ENCODE measurements around the gene ACOT8. TPM values are rescaled to one million over a fixed set of nuclear protein-coding genes. Genes with fewer than 3 reads are reported as not detected.

The ACOT8 gene
- total and polyA plus RNA-seq, 7 donors: 20.2 to 32.9 (median 29.3) TPM

GRCh38 chr20:45845452-45845851 lies 11.7 kb downstream of the ACOT8 start:
- TF ChIP-seq CTCF (IDR thresholded peaks at IDR 0.05): no peak
- peak overlapping the region; percentile 50 for H3K27ac ChIP-seq
- H3K27me3 ChIP-seq (ENCODE audit: insufficient read depth in 3 of 3, low read length in 2 of 3): no peaks in the 10 kb centered on the region
- DNase-seq (no peak), ATAC-seq (no peak)
- intact Hi-C loops (cut with DNase I): no loop called here
- no peaks in the 10 kb centered on the region for H3K9me3 ChIP-seq
- H3K36me3 ChIP-seq (ENCODE audit: insufficient read depth in 1 of 2, low read depth in 1 of 2): peaks cover 0 to 91% of the 10 kb centered on the region in 2 donors
- peaks cover 33% of the 10 kb centered on the region for H3K4me1 ChIP-seq
- H3K4me3 ChIP-seq: no peak overlapping the region

- no peaks in the 10 kb centered on the region for H3K27me3 ChIP-seq (ENCODE audit: insufficient read depth in 3 of 3, low read length in 2 of 3)
- H3K27ac ChIP-seq: peak overlapping the region; percentile 67
- no peak overlapping the region for H3K4me3 ChIP-seq
- DNase-seq (no peak), ATAC-seq (no peak)
- 87 to 92% (median 87%) methylated on average over 14 of the region's 14 CpGs for WGBS, 3 donors
- H3K4me1 ChIP-seq: peaks cover 33% of the 10 kb centered on the region
- no peak for TF ChIP-seq CTCF (IDR thresholded peaks at IDR 0.05)
- H3K36me3 ChIP-seq (ENCODE audit: insufficient read depth in 1 of 2, low read depth in 1 of 2): peaks cover 0 to 95% of the 10 kb centered on the region in 2 donors
- no peaks in the 10 kb centered on the region for H3K9me3 ChIP-seq
- intact Hi-C loops (cut with DNase I): loop anchor here in 1 of 2 donors (5.0 kb wide), 1 partner anchor 34 kb away; no protein-coding TSS in a partner anchor
These were observed 13.7 kb downstream of the ACOT8 start for GRCh38 chr20:45843506-45843905.

- peaks cover 0 to 96% of the 10 kb centered on the region in 2 donors for H3K36me3 ChIP-seq (ENCODE audit: insufficient read depth in 1 of 2, low read depth in 1 of 2)
- DNase-seq (no peak), ATAC-seq (peak; percentile 19 to 60 (median 42))
- H3K27me3 ChIP-seq (ENCODE audit: insufficient read depth in 3 of 3, low read length in 2 of 3): no peaks in the 10 kb centered on the region
- WGBS, 3 donors: 20 to 59% (median 30%) methylated on average over 5 of the region's 5 CpGs
- peak overlapping the region; percentile 67 for H3K27ac ChIP-seq
- intact Hi-C loops (cut with DNase I): loop anchor here in 1 of 2 donors (5.0 kb wide), 1 partner anchor 35 kb away; no protein-coding TSS in a partner anchor
- H3K4me3 ChIP-seq: no peak overlapping the region
- TF ChIP-seq CTCF (IDR thresholded peaks at IDR 0.05): no peak
- no peaks in the 10 kb centered on the region for H3K9me3 ChIP-seq
- peaks cover 36% of the 10 kb centered on the region for H3K4me1 ChIP-seq
These were observed 14.9 kb downstream of the ACOT8 start for GRCh38 chr20:45842169-45842812.

- H3K4me3 ChIP-seq: no peak overlapping the region
- no peaks in the 10 kb centered on the region for H3K27me3 ChIP-seq (ENCODE audit: insufficient read depth in 3 of 3, low read length in 2 of 3)
- H3K4me1 ChIP-seq: peaks cover 39% of the 10 kb centered on the region
- H3K9me3 ChIP-seq: no peaks in the 10 kb centered on the region
- H3K27ac ChIP-seq: peak overlapping the region; percentile 67
- intact Hi-C loops (cut with DNase I): loop anchor here in 1 of 2 donors (5.0 kb wide), 1 partner anchor 36 kb away; no protein-coding TSS in a partner anchor
- peaks cover 0 to 94% of the 10 kb centered on the region in 2 donors for H3K36me3 ChIP-seq (ENCODE audit: insufficient read depth in 1 of 2, low read depth in 1 of 2)
- no peak for TF ChIP-seq CTCF (IDR thresholded peaks at IDR 0.05)
- ATAC-seq: peak in 1 of 4 donors; percentile 8
- DNase-seq: no peak
- 83 to 90% (median 84%) methylated on average over 6 to 10 of the region's 10 CpGs for WGBS, 3 donors
These were observed 15.6 kb downstream of the ACOT8 start for GRCh38 chr20:45841407-45842129.
